ENCODE measurements around the gene RBM28.

The RBM28 gene

DNA sequence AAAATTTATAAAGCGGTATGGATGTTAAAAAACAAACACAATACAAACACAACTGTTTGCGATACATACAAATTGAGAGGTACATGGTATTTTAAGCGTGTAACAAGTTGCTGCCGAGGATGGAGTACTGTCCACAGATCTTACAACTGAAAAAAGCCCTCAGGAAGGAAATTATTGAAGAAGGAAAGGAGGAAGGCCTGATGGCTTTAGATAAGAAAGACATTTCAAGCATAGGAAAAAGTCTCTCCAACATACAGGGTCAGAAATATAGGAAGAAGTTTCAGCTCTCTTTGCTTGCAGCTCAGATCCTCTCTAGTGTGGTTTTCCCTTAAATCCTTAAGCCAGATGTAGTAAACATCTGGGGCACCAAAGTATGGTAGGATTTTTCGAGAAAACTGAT, 25.0 kb downstream of the RBM28 start:
- no peak overlapping the region for H3K4me3 ChIP-seq (ENCODE audit: low read depth in 1 of 2, low read length in 2 of 2)
- no peaks in the 10 kb centered on the region for H3K9me3 ChIP-seq (ENCODE audit: control insufficient read depth in 1 of 2, low read length in 2 of 2)
- H3K9ac ChIP-seq (ENCODE audit: low read depth in 1 of 2, low read length in 2 of 2) = no peak overlapping the region
- H3K4me1 ChIP-seq (ENCODE audit: control insufficient read depth in 1 of 2, insufficient read depth in 2 of 2, low read length in 2 of 2) = no peaks in the 10 kb centered on the region
- H3K27ac ChIP-seq (ENCODE audit: low read depth, low read length) = no peak overlapping the region
- H3K27me3 ChIP-seq (ENCODE audit: control insufficient read depth in 1 of 2, insufficient read depth in 2 of 2, low read length in 2 of 2) = no peaks in the 10 kb centered on the region
- peaks cover 56 to 77% of the 10 kb centered on the region in 2 donors for H3K36me3 ChIP-seq (ENCODE audit: control insufficient read depth in 1 of 2, insufficient read depth in 2 of 2, low read length in 2 of 2)

DNA sequence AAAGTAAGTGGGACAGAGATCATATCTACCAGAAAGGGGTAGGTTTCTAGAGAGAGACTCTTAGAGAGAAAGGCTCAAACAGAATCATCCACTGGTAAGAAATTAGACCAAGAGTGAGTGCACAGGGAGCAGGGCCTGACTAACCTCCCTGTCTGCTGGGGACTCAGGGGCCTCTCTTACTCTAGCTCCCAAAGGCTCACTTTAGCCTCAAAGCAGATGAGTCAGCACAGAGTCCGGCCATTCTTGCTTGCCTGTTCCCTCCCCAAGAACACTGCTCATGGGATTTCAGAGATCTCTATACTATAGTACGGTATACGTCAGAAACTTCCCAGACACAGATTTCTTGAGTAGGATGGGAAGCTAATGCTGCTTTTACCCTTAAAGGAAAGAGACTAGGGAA, 32.7 kb downstream of the RBM28 start:
- H3K4me1 ChIP-seq (ENCODE audit: control insufficient read depth in 1 of 2, insufficient read depth in 2 of 2, low read length in 2 of 2) = no peaks in the 10 kb centered on the region
- H3K27me3 ChIP-seq (ENCODE audit: control insufficient read depth in 1 of 2, insufficient read depth in 2 of 2, low read length in 2 of 2) = no peaks in the 10 kb centered on the region
- no peaks in the 10 kb centered on the region for H3K9me3 ChIP-seq (ENCODE audit: control insufficient read depth in 1 of 2, low read length in 2 of 2)
- no peak overlapping the region for H3K9ac ChIP-seq (ENCODE audit: low read depth in 1 of 2, low read length in 2 of 2)
- H3K4me3 ChIP-seq (ENCODE audit: low read depth in 1 of 2, low read length in 2 of 2) = no peak overlapping the region
- H3K27ac ChIP-seq (ENCODE audit: low read depth, low read length) = no peak overlapping the region
- H3K36me3 ChIP-seq (ENCODE audit: control insufficient read depth in 1 of 2, insufficient read depth in 2 of 2, low read length in 2 of 2) = peaks cover 33 to 88% of the 10 kb centered on the region in 2 donors

DNA sequence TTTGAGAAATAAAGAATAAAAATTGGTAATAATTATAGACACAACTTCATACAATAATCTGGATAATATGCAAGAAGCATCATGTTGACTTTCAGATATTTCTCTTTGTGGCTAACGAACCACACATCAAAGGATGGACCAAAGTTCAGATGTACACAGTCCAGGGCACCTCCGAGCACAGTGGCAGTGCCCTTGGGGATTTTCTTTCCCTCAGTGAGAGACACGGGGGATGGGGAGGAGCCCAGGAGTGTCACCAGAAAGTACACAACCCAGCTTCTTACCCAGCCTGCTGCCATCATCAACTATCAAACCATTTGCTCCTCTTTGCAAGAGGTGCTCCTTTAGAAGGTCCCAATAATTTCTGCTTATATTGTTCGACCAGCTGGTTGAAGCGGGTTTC, 33.2 kb downstream of the RBM28 start:
- no peaks in the 10 kb centered on the region for H3K4me1 ChIP-seq (ENCODE audit: control insufficient read depth in 1 of 2, insufficient read depth in 2 of 2, low read length in 2 of 2)

DNA sequence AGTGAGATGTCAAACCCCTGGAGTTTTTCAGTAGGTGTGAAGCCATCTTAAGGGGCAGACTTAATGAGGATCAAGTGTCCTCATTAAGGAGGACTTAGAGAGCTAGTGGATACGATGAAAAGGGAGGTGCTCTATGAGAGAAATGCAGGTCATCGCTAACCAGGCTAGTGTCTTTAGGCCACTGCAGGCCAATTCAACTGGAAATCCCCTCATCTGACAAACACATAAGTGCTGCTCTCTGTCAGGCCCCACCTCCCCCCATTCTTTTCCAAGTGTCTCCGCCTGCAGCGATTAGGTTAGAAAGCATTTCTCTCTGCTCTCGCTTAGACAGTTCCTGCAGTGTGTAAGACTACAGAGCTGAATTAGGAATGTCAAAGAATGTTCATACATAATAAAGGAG, 33.7 kb downstream of the RBM28 start:
- Histone ChIP-seq H3K9me3 (ENCODE audit: control insufficient read depth in 1 of 2, low read length in 2 of 2) (no peaks in the 10 kb centered on the region), H3K4me1 (ENCODE audit: control insufficient read depth in 1 of 2, insufficient read depth in 2 of 2, low read length in 2 of 2) (no peaks in the 10 kb centered on the region), H3K27me3 (ENCODE audit: control insufficient read depth in 1 of 2, insufficient read depth in 2 of 2, low read length in 2 of 2) (no peaks in the 10 kb centered on the region), H3K4me3 (ENCODE audit: low read depth in 1 of 2, low read length in 2 of 2) (no peak overlapping the region), H3K36me3 (ENCODE audit: control insufficient read depth in 1 of 2, insufficient read depth in 2 of 2, low read length in 2 of 2) (peaks cover 27 to 90% of the 10 kb centered on the region in 2 donors), H3K27ac (ENCODE audit: low read depth, low read length) (no peak overlapping the region), H3K9ac (ENCODE audit: low read depth in 1 of 2, low read length in 2 of 2) (no peak overlapping the region)

More for the DNA sequence above, 33.2 kb downstream of the RBM28 start:
- Histone ChIP-seq H3K27ac (ENCODE audit: low read depth, low read length) (no peak overlapping the region), H3K9ac (ENCODE audit: low read depth in 1 of 2, low read length in 2 of 2) (no peak overlapping the region), H3K27me3 (ENCODE audit: control insufficient read depth in 1 of 2, insufficient read depth in 2 of 2, low read length in 2 of 2) (no peaks in the 10 kb centered on the region), H3K36me3 (ENCODE audit: control insufficient read depth in 1 of 2, insufficient read depth in 2 of 2, low read length in 2 of 2) (peaks cover 32 to 89% of the 10 kb centered on the region in 2 donors), H3K9me3 (ENCODE audit: control insufficient read depth in 1 of 2, low read length in 2 of 2) (no peaks in the 10 kb centered on the region), H3K4me3 (ENCODE audit: low read depth in 1 of 2, low read length in 2 of 2) (no peak overlapping the region)

DNA sequence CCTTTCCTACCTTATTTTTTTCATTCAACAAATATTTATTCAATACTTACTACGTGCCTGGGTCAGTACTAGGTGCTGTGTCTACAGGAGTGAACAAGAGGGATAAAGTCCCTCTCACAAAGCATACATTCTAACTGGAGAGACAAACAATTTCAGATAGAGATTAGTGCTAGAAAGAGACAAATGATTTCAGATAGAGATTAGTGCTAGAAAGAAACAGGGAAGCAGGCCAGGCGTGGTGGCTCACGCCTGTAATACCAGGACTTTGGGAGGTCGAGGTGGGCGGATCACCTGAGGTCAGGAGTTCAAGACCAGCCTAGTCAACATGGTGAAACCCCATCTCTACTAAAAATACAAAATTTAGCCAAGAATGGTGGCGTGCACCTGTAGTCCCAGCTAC, 34.6 kb downstream of the RBM28 start:
- H3K27me3 ChIP-seq (ENCODE audit: control insufficient read depth in 1 of 2, insufficient read depth in 2 of 2, low read length in 2 of 2) = no peaks in the 10 kb centered on the region
- H3K36me3 ChIP-seq (ENCODE audit: control insufficient read depth in 1 of 2, insufficient read depth in 2 of 2, low read length in 2 of 2) = peaks cover 25 to 86% of the 10 kb centered on the region in 2 donors

DNA sequence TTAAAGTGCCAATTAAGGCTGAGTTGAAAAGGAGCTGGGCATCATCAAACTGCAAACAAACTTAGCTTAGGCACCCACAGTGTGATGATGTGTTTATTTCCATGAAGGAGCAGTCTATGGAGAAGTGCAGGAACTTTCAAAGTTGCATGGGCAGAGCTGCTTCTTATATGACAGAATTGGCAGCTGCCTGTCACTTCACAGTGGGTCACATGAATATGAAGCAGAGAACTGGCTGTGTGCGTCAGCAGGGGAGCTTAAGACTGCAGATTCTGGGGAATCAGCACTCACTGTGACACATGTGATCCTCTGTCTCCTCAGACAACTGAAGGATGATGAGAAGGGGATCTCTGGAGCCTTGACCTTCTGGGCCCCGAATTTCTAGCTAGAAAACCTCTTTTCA, 36.6 kb downstream of the RBM28 start:
- H3K4me3 ChIP-seq (ENCODE audit: low read depth in 1 of 2, low read length in 2 of 2) = no peak overlapping the region
- no peak overlapping the region for H3K27ac ChIP-seq (ENCODE audit: low read depth, low read length)
- H3K4me1 ChIP-seq (ENCODE audit: control insufficient read depth in 1 of 2, insufficient read depth in 2 of 2, low read length in 2 of 2) = no peaks in the 10 kb centered on the region
- no peaks in the 10 kb centered on the region for H3K27me3 ChIP-seq (ENCODE audit: control insufficient read depth in 1 of 2, insufficient read depth in 2 of 2, low read length in 2 of 2)
- H3K9ac ChIP-seq (ENCODE audit: low read depth in 1 of 2, low read length in 2 of 2) = no peak overlapping the region
- H3K36me3 ChIP-seq (ENCODE audit: control insufficient read depth in 1 of 2, insufficient read depth in 2 of 2, low read length in 2 of 2) = peaks cover 25 to 75% of the 10 kb centered on the region in 2 donors
- no peaks in the 10 kb centered on the region for H3K9me3 ChIP-seq (ENCODE audit: control insufficient read depth in 1 of 2, low read length in 2 of 2)

More for the DNA sequence above, 34.6 kb downstream of the RBM28 start:
- Histone ChIP-seq H3K9ac (ENCODE audit: low read depth in 1 of 2, low read length in 2 of 2) (no peak overlapping the region), H3K4me3 (ENCODE audit: low read depth in 1 of 2, low read length in 2 of 2) (no peak overlapping the region), H3K9me3 (ENCODE audit: control insufficient read depth in 1 of 2, low read length in 2 of 2) (no peaks in the 10 kb centered on the region), H3K4me1 (ENCODE audit: control insufficient read depth in 1 of 2, insufficient read depth in 2 of 2, low read length in 2 of 2) (no peaks in the 10 kb centered on the region), H3K27ac (ENCODE audit: low read depth, low read length) (no peak overlapping the region)

DNA sequence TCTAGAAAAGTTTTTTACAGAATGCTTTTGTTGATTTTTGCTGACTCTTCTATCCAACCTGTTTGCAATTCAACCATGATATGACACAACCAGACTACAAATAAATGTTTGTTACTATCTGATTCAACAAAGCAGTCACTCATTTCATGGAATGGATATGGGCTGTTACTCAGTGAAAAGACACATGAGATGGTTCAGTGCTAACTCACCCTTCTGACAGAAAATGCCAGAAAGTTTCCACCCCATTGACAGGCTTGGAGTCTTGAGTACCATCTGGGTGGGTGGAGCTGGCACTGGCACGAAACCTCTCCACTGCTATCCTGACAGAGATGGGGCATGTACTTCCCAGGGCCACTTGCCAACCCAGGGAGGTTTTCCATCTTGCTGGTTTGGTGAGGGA, 39.5 kb downstream of the RBM28 start:
- H3K27me3 ChIP-seq (ENCODE audit: control insufficient read depth in 1 of 2, insufficient read depth in 2 of 2, low read length in 2 of 2) = no peaks in the 10 kb centered on the region
- no peak overlapping the region for H3K9ac ChIP-seq (ENCODE audit: low read depth in 1 of 2, low read length in 2 of 2)
- H3K36me3 ChIP-seq (ENCODE audit: control insufficient read depth in 1 of 2, insufficient read depth in 2 of 2, low read length in 2 of 2) = peaks cover 12 to 49% of the 10 kb centered on the region in 2 donors
- H3K27ac ChIP-seq (ENCODE audit: low read depth, low read length) = no peak overlapping the region
- H3K4me1 ChIP-seq (ENCODE audit: control insufficient read depth in 1 of 2, insufficient read depth in 2 of 2, low read length in 2 of 2) = peaks cover under 1 to 4% of the 10 kb centered on the region in 2 donors
- H3K4me3 ChIP-seq (ENCODE audit: low read depth in 1 of 2, low read length in 2 of 2) = no peak overlapping the region
- H3K9me3 ChIP-seq (ENCODE audit: control insufficient read depth in 1 of 2, low read length in 2 of 2) = no peaks in the 10 kb centered on the region

DNA sequence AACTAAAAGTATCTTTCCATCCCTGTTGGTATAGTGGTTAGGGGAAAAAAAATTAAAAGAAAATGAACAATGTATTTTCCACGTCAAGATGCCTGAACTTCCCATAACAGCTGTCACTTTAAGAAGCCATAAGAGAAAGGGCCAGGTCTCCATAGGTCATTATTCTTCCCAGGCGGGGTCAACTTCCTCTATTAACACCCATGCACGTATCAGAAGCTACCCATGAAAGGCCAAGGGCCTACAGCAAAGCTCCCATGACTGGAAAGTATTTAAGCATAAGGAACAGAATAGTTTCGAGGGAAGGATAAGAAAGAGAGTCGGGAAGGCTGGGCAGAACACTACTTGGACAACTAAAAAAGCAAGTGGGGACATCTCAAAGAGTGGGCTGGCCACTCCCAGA, 40.1 kb downstream of the RBM28 start:
- H3K27ac ChIP-seq (ENCODE audit: low read depth, low read length) = no peak overlapping the region
- peaks cover 6 to 8% of the 10 kb centered on the region in 2 donors for H3K4me1 ChIP-seq (ENCODE audit: control insufficient read depth in 1 of 2, insufficient read depth in 2 of 2, low read length in 2 of 2)
- no peaks in the 10 kb centered on the region for H3K27me3 ChIP-seq (ENCODE audit: control insufficient read depth in 1 of 2, insufficient read depth in 2 of 2, low read length in 2 of 2)
- H3K36me3 ChIP-seq (ENCODE audit: control insufficient read depth in 1 of 2, insufficient read depth in 2 of 2, low read length in 2 of 2) = peaks cover 12 to 44% of the 10 kb centered on the region in 2 donors
- no peak overlapping the region for H3K4me3 ChIP-seq (ENCODE audit: low read depth in 1 of 2, low read length in 2 of 2)
- H3K9me3 ChIP-seq (ENCODE audit: control insufficient read depth in 1 of 2, low read length in 2 of 2) = no peaks in the 10 kb centered on the region
- no peak overlapping the region for H3K9ac ChIP-seq (ENCODE audit: low read depth in 1 of 2, low read length in 2 of 2)

DNA sequence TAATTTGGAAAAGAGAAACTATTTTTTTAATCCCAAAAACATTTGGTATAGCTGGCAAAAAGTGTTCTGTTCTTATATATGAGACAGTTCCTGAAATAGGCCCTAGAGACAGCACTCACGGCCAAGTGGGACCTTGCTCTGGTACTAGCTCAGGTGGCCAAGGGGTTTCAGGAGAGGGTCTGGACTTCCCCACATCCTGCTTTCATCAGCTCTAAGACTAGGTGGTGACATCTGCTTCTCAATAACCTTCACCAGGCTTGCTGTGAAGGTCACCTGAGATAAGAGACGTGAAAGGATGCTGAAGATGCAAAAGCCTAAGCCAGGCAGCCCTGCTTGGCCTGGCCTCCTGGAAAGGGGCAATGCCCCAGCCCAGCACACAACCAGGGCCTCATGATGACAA, 40.6 kb downstream of the RBM28 start:
- H3K4me1 ChIP-seq (ENCODE audit: control insufficient read depth in 1 of 2, insufficient read depth in 2 of 2, low read length in 2 of 2) = peaks cover 8 to 11% of the 10 kb centered on the region in 2 donors
- peaks cover 12 to 40% of the 10 kb centered on the region in 2 donors for H3K36me3 ChIP-seq (ENCODE audit: control insufficient read depth in 1 of 2, insufficient read depth in 2 of 2, low read length in 2 of 2)
- H3K9me3 ChIP-seq (ENCODE audit: control insufficient read depth in 1 of 2, low read length in 2 of 2) = no peaks in the 10 kb centered on the region
- no peaks in the 10 kb centered on the region for H3K27me3 ChIP-seq (ENCODE audit: control insufficient read depth in 1 of 2, insufficient read depth in 2 of 2, low read length in 2 of 2)
- H3K9ac ChIP-seq (ENCODE audit: low read depth in 1 of 2, low read length in 2 of 2) = no peak overlapping the region
- no peak overlapping the region for H3K27ac ChIP-seq (ENCODE audit: low read depth, low read length)
- H3K4me3 ChIP-seq (ENCODE audit: low read depth in 1 of 2, low read length in 2 of 2) = no peak overlapping the region

DNA sequence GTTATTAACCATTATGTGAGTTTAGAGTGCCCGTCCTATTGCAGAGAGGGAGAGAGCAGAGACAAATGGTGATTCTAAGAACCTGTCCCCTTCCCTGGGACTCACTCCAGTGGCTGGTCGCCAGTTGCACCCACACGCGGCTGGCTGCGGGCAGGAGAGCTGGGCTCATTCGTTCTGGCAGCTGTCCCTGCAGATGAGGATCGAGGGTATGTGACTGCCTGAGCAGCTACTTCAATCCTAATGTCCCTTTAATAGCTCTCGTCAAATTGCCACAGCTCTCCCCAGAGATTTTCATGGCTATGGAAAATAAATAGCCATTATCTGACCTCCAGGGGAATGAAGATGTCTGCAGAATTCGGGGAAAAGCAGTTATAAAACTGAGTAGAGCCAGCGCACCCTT, 41.6 kb downstream of the RBM28 start:
- Histone ChIP-seq H3K27ac (ENCODE audit: low read depth, low read length) (no peak overlapping the region), H3K9me3 (ENCODE audit: control insufficient read depth in 1 of 2, low read length in 2 of 2) (no peaks in the 10 kb centered on the region), H3K36me3 (ENCODE audit: control insufficient read depth in 1 of 2, insufficient read depth in 2 of 2, low read length in 2 of 2) (peaks cover 12 to 30% of the 10 kb centered on the region in 2 donors), H3K27me3 (ENCODE audit: control insufficient read depth in 1 of 2, insufficient read depth in 2 of 2, low read length in 2 of 2) (no peaks in the 10 kb centered on the region), H3K9ac (ENCODE audit: low read depth in 1 of 2, low read length in 2 of 2) (no peak overlapping the region), H3K4me3 (ENCODE audit: low read depth in 1 of 2, low read length in 2 of 2) (no peak overlapping the region), H3K4me1 (ENCODE audit: control insufficient read depth in 1 of 2, insufficient read depth in 2 of 2, low read length in 2 of 2) (peaks cover 8 to 11% of the 10 kb centered on the region in 2 donors)

DNA sequence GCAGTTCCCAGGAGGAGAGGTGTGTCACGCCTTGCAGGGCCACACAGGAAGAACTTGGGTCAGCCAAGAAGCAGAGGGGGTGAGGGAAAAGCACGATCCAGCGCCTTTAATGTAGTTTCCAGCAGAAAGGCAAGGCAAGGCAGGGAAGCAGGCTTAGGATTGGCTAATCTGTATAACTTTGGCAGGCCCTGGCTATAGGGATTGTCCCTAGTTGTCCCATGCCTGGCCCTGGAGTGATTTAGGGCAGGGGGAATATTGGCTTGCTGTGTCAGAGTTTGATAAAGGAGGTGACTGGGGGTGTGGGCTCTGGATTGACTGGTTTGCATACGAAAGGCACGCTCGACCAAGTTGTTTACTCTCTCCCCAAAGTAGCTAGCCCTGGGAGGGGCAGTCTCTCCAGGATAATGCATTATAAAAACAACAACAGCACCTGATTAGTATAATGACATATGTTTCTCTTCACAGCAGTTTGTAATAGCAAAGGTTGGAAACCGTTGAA, 44.5 kb downstream of the RBM28 start:
- Histone ChIP-seq H3K4me3 (ENCODE audit: low read depth in 1 of 2, low read length in 2 of 2) (no peak overlapping the region), H3K9ac (ENCODE audit: low read depth in 1 of 2, low read length in 2 of 2) (no peak overlapping the region), H3K9me3 (ENCODE audit: control insufficient read depth in 1 of 2, low read length in 2 of 2) (no peaks in the 10 kb centered on the region), H3K36me3 (ENCODE audit: control insufficient read depth in 1 of 2, insufficient read depth in 2 of 2, low read length in 2 of 2) (peaks cover 0 to 5% of the 10 kb centered on the region in 2 donors), H3K27me3 (ENCODE audit: control insufficient read depth in 1 of 2, insufficient read depth in 2 of 2, low read length in 2 of 2) (no peaks in the 10 kb centered on the region), H3K4me1 (ENCODE audit: control insufficient read depth in 1 of 2, insufficient read depth in 2 of 2, low read length in 2 of 2) (peaks cover 8 to 11% of the 10 kb centered on the region in 2 donors), H3K27ac (ENCODE audit: low read depth, low read length) (no peak overlapping the region)
